CD4-positive, alpha-beta T cell treated with Interleukin-6 at 100 ng/mL for 8 hours (primary cell): ENCODE results near the gene CNTNAP2.
"Not testable (repeated sequence)": the region's sequence is repeated elsewhere in the genome, so short reads cannot be mapped to it uniquely, and the experiment has no call there.

Experiments
- DNase-seq: peaks from one replicate; pipeline ENCODE4 v3.0.0-alpha.2; 2020; ENCODE audit warnings: mixed read lengths, low spot score

CNTNAP2 gene

DNA sequence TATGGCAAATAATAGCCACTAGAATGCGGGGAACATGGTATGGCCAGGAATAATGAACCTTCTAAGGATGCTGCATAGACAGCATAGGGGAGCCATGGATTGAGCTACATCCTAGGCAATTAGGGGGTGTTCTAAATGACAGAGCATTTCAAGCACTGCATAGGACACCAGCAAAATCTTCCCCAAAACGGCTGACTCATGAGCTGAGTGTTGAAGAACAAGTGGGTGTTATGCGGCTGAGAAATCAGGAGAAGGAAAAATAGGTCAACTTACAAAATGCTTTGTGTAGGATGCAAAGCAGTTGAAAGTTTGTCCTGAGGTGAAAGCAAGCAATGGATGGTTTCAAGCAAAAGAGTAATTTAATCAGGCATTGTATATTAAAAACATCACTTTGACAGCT is 1450.4 kb downstream of the CNTNAP2 start:
- no peak for DNase-seq

DNA sequence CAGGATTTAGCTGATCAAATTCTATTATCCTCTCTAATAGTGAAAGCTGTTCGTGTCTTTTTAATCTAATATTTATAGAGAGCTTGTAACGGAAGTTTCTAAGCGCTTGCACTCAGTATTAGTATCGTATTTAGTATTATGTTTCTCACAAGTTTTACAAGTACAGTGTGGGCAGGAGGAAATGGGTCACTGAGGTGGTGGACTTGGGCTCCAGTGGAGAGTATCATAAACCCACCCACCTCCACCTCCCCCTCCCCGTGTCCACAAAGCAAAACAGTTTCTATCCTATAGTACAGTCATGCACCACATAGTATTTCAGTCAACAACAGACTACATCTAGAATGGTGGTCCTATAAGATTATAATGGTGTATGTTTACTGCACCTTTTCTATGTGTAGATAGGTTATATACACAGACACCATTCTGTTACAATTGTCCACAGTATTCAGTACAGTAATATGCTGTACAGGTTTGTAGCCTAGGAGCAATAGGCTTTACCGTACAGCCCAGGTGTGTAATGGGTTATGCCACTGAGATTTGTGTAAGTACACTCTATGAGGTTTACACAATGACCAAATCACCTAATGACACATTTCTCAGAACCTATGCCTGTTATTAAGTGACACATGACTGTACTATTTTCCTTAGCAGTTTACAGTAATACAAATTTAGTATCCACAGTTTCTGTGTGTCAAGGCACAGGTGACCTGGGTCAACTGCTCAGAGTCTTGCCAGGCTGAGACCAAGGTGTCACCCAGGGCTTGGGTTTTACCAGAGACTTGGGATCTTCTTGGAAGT is 1452.7 kb downstream of the CNTNAP2 start:
- DNase-seq, result no peak

DNA sequence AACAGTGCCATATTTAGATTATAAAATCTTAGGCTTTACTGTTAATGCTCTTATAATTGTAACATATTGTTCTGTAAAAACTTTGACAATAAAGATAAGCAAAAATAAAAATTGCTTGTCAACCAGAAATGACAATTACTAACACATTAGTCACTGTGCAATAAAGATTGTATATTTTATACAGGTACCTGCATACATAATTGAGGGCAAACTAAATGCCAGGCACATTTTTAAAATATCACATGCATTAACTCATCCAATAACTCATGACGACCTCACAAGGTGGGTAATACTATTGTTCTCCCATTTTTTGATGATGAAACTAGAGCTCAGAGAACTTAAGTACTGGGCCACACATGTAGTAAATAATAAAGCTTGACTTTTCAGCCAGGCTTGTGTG is 1453.8 kb downstream of the CNTNAP2 start:
- DNase-seq, result no peak

DNA sequence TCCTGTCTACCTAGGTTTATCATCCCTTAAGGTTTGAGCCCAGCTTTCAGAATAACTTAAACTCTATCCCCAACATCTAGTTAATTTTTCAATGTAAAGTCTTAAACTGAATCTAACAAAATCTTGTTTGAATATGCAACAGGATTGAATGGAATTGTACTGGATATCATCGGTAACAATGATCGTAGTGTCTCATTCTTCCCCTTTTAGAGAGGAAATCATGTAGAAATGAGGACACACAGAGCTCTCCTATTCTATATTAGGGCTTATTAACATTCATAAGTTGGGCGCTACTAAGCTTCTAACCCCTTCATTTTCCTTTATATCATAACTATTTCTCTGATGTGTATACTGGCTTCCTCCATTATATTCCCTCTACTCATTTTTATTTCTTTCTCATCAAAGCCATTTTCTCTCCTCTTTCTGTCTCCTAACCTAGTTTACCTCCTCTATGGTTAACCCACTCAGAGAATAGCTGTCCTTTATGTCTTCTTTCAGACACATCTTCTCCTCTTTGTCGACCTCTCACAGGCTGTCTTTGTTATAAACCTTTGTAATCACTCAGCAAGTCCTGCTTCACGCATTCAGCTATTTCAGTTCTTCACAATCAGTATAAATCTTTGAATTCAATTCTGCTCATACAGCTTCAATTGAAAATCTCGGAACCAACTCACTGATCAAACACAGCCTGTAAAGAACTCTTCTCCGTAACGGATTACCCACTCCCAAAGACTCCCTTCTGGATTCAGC is 1455.0 kb downstream of the CNTNAP2 start:
- DNase-seq, result no peak

DNA sequence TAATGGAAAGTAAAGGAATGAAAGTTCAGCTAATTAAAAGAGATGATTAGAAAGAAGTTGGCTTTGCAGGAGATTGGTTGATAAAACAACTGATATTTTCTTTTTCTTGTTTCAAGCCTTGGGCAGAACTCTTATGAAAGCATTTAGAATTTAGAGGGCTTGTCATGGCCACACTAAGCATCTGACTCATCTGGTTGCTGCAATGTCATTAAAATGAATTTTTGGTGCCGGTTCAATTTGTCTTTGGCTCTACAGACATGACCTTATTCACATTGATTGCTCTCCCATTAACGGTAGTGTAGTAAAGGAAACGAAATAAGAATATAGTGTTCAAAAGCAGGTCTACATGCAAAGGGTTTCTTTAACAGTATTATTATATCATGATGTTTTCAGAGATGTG is 1461.6 kb downstream of the CNTNAP2 start:
- no peak for DNase-seq

DNA sequence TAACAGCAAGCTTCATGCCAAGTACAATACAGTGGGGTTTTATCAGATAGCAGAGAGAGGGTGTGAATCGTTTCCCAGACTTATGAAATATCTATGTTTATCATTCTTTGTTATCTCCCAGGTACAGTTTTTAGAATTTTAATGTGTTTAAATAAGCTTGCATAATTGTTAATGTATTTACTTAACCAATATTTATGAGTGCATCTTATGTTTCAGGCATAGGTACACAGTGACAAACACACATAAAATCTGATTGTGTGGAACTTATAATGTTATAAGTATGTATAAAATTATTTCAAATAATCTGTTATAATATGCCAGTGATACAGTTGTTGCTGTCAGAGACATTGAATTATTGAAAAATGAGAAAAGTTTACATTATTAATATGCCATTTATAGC is 1462.5 kb downstream of the CNTNAP2 start:
- DNase-seq, result no peak

DNA sequence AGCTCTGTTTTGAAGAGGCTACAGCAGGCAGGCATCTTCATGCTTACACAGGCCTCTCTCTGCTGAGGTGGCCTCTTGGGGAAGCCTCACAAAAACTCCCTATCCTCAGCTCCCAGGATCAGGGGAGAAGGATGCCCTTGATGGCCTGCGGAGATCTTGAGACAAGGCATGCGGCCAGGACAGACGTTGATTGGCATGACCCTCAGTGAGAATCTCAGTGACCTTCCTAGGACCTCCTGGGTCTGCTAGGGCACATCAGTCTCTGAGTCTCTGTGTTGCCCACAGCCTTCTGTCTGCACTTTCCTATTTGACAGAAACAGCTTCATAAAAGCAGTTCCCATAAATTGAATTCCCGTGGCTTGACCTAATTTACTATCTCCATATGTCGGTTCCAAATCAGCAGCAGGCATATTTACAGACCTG is 1468.2 kb downstream of the CNTNAP2 start:
- DNase-seq, result no peak

DNA sequence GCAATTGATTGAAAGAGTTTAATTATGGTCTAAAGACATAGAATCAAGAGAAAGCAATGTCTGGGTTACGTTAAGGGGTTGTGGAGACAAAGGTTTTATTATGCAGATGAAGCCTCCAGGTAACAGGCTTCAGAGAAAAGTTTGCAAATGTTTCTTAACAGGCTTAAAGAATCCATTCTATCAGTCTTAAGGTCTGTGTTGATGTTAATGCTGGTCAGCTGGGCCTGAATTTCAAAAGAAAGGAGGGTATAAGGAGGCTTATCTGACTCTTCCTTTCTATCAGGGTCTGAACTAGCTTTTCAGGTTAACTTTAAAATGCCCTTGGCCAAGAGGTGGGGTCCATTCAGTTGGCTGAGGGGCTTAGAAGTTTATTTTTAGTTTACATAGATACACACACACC is 1469.5 kb downstream of the CNTNAP2 start:
- DNase-seq, result no peak

DNA sequence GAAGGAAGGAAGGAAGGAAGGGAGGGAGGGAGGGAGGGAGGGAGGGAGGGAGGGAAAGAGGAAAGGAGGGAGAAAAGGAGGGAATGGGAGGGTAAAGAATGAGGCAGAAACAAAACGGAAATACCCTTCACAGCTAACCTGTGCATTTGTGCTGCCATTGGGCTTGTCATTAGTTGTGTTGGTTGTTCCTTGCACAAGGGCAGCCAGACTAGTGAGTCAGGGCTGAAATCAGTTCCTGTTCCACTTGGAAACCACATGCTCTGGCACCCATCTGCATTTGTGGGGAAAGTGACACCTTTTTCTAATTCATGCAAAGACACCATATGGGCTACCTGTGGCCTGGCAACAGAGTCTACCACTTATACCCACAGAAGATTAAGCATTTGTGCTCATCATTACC is 1469.9 kb downstream of the CNTNAP2 start:
- no peak for DNase-seq

DNA sequence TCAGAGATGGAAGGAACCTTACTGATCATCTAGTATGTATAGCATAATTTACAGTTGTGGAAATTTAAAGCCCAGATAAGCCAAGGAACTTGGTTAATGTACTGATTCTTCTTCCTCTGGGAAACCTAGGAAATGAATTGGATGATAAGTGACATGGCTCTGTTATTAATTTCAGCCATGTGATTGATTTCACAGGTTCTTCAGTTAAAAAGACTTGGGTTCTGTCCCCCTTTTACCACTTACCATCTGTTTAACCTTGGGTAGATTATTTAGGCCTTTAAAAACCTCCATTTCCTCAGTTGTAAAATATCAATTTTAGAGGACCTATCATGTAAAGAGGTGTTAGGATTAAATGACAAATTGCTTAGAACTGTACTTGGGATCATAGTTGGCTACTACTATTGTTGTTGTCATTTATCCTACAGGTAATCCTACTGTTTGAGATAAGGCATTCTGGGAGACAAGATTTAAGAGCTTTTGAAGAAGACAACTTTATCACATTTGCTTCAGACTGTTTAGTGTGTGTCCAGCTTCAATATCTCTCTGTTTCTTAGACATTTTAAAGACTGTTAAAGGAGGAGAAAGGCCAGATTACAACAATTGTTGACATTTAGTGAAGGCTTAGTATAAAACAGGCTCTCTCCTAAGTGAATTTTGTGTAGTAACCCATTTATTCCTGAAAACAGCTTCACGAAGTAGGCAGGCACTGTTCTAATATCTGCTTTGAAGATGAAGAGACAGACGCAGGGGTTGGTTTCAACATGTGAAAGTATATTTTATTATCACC is 1476.9 kb downstream of the CNTNAP2 start:
- DNase-seq, result no peak

DNA sequence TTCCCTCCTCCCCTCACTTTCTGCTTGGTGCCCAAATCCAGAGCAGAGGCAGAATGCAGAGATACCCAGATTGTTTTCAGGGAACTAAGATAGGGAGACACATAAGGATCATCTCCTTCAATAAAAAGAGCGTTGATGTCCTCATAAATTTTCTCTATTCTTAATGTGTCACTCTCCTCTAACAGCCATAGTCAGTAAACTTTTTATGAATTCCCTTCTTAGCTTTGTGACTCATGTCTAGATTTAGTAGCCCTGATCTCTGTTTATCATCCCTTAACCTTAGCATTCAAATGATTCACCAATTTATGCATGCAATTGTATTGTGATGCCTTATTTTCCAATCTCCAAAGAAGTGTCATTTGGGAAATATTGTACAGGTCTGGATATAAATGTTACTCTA is 1478.4 kb downstream of the CNTNAP2 start:
- DNase-seq, result no peak

DNA sequence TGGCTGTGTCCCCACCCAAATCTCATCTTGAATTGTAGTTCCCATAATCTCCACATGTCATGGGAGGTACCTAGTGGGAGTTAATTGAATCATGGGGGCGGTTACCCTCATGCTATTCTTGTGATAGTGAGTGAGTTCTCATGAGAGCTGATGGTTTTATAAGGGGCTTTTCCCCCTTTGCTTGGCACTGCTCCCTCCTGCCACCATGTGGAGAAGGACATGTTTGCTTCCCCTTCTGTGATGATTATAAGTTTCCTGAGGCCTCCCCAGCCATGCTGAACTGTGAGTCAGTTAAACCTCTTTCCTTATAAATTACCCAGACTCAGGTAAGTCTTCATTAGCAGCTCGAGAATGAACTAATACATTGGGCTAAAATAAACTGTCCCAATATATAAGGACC is 1482.1 kb downstream of the CNTNAP2 start:
- not testable (repeated sequence) for DNase-seq

DNA sequence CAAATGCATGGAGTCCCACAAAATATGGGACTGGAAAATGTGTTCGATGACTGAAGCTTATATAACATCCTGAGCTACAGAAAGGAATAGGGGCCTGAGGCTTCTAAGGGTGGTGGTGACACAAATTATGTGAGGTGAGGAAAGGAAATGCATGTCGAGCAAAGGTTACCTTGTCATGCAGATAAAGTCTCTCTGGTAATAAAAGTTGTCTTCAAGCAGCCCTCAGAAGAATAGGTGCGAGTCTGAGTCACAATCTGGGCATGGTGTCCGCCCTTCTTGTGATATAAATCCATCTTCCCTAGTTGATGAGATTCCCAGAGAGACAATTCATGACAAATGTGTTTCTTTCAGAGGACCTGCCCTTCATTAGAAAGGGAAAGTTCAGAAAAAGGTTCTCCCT is 1488.7 kb downstream of the CNTNAP2 start:
- DNase-seq, result no peak

DNA sequence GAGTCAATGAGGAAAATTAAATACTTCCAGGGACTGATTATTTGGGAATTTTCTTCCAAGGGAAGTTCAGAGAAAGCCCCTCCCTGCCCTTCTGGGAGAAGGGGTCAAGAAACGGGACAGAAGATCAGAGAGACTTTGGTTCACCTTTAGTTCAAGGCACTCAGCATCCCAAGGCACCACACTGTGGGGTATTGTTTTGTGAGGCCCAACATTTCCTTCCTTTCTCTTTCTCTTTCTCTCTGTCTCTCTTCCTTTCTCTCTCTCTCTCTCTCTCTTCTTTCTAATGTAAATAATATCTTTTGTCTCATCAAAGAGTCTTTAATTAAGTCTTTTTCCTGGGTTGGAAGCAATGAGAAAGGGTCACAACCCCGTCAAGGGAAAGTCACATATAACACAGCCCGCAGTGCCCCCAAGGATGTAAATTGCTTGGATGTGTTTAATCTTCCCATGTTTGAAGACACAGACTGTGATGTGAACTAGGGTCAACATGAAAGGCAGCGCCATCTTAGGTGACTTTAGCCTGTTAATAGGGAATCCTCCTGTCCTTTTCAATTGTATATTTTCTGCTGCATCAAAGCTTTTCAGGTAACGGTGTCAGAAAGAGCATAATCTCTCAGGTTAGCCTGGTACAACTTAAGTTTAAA is 1490.7 kb downstream of the CNTNAP2 start:
- DNase-seq, result no peak

DNA sequence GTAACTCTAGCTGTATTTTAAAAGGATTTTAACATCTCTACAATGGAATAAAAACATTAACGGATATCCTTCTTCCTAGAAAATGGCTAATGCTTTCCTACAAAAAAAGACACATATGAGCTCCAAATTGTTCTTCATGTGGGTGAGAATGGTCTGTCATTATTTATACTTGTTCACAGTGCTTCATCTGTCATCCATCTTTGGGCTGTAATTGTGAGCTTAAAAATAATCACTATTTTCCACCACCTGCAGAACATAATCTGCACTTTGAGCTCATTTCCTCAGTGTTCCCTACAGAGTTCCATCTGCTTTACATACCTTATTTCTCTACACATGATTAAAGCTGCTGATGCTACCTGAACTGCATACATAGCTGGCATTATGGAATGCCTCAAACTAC is 1494.8 kb downstream of the CNTNAP2 start:
- no peak for DNase-seq

DNA sequence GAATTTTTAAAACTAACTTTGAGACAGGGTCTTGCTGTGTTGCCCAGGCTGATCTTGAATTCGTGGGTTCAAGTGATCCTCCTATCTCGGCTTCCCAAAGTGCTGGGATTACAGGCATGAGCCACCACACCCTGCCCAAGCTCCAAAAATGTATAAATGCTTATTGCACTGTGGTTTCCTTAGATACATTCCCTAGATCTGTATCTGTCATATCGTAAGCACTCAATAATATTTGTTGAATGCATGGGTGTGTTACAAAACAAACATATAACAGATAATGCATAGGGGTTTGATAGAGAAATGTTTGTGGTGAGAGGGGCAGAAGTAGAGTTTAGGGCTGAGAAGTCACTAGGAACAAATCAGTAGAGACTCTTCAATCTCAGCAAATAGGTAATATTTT is 1518.7 kb downstream of the CNTNAP2 start:
- DNase-seq, result no peak

DNA sequence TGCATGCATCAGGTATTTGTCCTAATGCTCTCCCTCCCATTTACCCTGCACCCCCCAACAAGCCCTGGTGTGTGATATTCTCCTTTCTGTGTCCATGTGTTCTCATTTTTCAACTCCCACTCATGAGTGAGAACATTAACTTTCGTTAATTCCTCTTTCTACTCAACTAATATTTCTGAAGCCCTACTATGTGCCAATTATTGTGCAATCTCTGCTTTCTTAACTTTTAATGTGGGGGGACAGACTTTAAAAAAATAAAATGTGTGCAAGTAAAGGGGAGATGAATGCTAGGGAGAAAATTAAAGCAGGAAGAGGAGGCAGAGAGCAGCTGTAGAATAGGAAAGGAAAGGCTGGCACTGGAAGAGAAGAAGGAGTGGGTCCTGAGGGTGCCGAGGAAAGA is 1520.0 kb downstream of the CNTNAP2 start:
- DNase-seq, result no peak

DNA sequence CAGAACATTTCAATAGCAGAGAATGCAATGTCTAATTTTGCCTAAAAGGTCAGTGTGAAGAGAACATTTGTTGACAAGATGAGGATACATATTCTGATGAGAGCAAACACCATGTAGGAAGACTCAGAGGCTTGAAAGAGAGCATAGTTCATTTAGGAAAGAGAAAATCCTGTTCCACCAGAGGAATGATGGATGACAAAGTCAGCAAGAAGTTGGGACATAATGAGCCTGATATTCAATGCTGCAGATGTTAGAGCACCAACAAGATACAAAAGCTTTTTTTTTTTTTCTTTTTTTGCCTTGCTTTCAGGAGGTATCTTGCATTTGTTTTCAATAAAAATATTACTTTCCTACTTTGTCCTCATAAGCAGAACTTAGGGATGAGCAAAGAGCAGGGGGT is 1522.0 kb downstream of the CNTNAP2 start:
- no peak for DNase-seq

DNA sequence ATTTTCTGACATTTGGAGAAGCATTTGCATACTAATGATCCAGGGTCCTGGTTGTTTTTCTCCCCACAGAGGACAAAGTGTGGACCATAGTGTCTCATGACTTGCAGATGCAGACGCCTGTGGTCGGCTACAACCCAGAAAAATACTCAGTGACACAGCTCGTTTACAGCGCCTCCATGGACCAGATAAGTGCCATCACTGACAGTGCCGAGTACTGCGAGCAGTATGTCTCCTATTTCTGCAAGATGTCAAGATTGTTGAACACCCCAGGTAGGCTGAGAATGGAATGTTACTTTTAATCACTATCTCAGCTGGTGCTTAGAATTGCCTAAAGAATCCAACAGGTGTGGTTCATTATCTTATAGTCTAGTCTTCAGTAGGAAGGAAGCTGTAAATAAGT is 1522.4 kb downstream of the CNTNAP2 start:
- DNase-seq, result no peak

DNA sequence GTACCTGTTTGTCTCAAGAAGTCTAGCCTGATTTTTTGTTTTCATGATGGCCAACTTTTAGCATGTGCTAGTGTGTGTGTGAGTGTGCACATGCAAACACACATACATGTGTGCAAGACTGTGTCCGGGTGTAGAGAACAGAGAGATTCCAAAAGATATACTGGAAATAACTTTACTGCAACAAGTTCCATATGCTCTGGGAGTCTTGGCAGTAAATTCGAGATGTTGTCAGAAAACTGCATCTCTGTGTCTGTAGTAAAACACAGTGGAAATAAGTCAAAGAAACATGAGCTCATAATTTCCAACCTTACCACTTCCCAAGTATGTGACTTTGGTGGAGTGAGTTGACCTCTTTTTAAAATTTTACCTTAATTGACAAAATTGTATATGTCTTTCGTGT is 1523.2 kb downstream of the CNTNAP2 start:
- no peak for DNase-seq

DNA sequence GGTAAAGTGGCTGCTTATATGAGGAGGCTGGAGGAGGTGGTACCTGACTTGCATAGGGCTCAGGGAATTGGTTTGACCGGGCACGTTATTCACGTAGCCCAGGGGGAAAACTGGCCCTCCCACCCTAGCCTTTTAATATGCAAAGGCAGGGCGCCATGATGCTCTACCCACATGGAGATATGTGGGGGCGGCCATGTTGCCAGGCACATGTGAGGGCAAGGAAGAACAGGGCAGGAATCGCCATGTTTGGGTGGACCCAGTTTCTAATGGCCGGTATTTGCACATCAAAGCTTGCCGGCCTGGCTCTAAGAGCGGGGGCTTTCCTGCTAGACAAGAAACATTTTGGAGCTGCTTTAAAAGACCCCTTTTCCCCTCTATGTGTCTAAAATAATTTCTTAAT is 1524.2 kb downstream of the CNTNAP2 start:
- no peak for DNase-seq

DNA sequence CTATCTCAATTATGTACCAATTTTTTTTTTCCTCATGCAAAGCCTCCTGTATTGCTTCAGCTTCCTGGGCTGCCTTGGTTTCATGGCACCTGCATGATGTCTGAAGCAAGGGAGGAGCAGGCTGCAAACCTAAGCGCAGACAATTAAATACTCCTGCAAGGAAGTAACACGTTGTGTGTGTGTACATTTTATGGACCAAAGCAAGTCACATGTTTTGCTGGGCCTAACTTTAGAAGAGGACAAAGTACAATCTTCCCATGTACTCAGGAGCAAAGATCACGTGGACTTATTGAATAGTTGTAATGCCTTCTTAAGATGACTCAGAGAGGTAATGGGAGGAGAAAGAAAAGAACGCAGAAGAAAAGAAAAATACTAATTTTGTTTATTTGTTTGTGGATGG is 1530.0 kb downstream of the CNTNAP2 start:
- no peak for DNase-seq
